ENCODE data around the gene ACO1.

ACO1 gene

GRCh38 chr9:32384002-32384363, 460 bp upstream of the ACO1 start:
- DNase-seq = peak in 1 of 2 donors; percentile 13

DNA sequence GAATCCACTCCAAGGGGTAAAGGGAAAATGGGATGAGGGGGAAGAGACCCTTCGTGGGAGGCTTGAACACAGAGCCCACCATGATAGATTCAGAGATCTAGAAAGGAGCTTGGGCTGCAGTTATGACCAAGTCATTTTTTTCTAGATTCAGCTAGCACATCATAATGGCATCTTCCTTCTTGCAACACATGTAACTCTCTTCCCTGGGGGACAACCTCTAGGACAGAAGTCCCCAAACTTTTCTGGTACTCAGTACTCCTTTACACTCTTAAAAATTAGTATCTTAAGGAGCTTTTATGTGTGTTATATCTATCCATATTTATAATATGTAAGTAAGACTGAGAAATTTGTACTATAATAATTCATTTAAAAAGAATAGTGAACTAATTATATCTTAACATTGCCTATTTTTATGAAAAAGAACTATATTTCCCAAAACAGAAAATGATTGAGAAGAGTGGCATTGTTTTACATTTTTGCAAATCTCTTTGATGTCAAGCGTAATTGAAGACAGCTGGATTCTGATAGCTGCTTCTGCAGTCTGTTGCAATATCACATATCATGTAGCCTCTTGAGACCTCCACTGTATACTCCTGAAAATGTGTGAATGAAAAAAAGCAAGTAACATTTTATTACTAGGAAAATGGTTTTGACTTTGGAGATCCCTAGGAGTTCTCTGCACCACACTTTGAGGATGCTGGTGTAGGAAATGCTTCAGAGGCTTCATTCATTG, 875 bp downstream of the ACO1 start:
- DNase-seq = no peak

DNA sequence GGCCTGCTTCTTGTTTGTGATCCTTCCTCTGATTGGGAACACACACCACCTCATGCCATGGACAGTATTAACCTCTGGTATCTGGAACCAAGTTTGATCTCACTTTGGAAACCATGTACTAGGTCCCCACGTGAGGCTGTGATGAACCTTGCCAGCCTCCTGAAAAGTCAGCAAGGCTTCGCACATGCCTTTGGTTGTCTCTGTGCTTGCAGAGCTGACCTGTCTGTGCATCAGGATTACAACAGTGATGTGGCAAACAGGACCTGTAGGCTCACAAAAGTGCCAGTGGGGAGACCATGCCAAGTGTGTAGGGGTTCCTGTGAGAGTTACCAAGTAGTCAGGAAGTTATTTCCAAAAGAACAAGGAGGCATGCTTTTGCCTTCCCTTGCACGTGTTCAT, 1.4 kb downstream of the ACO1 start:
- DNase-seq = no peak

GRCh38 chr9:32387256-32387655, 2.8 kb downstream of the ACO1 start:
- DNase-seq = no peak

GRCh38 chr9:32389365-32389764, 4.9 kb downstream of the ACO1 start:
- DNase-seq = no peak

DNA sequence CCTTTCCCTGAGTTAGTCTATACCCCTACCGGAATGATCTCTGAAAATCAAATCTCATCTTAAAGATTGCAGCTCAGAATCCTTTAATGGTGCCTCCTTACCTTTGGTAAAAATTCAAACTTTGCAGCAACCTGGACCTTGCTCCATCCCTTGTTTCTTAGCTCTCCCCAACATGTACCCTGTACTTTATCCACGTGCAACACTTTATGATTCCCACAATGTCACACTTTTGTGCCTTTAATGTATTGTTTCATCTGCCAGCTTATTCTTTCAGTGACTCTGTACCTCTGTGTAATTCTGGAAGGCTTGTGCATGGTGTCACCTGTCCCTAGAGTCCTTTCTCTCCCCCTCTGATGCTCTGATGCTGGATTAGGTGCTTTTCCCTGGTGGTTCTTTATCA, 9.5 kb downstream of the ACO1 start:
- DNase-seq = no peak

DNA sequence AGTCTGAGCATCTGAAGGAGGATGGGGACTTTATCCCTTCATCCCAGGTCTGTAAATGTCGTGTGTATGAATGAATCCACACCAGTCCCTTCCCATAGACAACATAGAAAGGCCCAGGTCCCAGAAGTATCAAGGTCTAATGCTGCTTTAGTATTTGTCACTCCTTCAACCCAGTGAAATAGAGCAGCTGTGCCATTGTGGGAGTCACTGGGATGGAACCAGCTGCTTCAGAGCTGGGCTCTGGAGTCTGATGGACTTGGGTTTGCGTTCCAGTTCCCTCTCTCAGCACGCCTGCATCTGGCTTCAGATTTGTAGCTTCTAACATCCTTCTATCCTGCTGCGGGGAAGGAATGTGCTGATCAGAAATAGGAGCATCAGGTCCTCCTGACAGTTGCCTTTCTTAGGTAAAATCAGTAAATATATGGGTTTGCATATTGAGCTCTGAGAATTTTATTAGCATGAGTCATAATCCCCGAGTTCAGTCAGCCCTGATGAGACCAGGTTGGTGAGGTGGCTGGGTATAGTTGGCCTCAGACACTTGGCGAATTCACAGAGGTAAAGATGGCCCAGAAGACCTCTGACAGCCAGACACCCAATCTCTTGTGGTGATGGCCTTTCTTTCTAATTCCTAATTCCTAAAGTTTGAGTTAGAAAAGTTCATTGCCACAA, 10.1 kb downstream of the ACO1 start:
- no peak for DNase-seq

DNA sequence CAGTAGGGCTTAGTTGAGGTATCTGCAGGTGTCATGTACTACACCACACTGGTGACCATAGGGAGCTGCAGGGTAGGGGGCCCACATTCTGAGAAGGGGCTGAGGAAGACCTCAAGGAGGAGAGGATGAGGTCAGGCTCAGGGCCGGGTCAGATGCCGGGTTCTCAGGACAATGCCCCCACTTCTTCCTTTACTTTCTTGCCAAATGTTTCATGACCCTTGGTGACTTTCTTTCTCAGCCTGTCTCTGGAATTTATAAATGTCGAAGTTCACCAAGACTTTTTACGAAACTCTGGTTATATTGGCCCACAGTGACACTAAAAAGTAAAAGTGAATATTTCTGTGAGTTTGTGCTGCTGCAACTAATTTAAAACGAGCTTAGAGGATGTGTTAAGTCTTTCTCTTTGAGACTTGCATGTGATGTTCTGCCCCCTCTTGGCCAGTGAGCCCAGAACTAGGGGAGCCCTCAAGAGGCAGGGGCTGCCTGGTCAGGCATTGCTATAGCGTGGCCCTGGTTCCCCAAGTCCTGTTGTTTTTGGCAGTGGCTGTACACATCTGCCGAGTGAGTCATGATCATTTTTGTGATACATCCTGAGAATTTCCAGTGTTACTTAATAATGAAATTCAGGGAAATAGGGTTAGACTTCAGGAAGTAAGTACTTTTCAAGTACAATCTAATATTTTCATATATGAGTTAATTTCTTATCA, 11.2 kb downstream of the ACO1 start:
- DNase-seq = no peak

GRCh38 chr9:32398207-32398606, 13.8 kb downstream of the ACO1 start:
- no peak for DNase-seq

GRCh38 chr9:32399110-32399815, 14.8 kb downstream of the ACO1 start:
- DNase-seq = no peak

- DNase-seq = no peak
Observed at GRCh38 chr9:32401488-32401887, 17.0 kb downstream of the ACO1 start.

GRCh38 chr9:32403567-32404260, 19.3 kb downstream of the ACO1 start:
- no peak for DNase-seq

- DNase-seq = no peak
Observed at GRCh38 chr9:32404402-32404801, 20.0 kb downstream of the ACO1 start.

DNA sequence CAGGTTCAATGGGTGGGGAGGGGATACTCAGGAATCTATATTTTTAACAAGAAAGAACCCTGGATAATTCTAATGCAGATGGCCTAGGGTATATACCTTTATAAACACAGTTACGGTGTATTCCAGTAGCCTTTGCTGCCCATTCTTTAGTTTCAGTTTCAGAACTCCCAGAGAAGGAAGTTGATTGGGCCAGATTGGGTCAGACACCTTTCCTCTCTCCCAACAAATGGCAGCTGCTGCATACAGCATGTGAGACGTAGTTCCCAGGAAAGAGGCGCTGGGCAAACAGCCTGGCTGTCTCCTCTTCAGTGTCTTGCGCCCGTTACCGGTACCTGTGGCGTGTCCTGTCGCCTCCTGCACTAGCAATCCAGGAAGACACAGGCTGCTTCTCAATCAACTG, 20.4 kb downstream of the ACO1 start:
- DNase-seq = no peak

- no peak for DNase-seq
Observed at GRCh38 chr9:32405506-32405905, 21.1 kb downstream of the ACO1 start.

- DNase-seq = no peak
Observed at GRCh38 chr9:32406046-32406445, 21.6 kb downstream of the ACO1 start.

GRCh38 chr9:32411753-32412152, 27.3 kb downstream of the ACO1 start:
- DNase-seq = no peak

GRCh38 chr9:32412440-32412839, 28.0 kb downstream of the ACO1 start:
- DNase-seq = no peak

GRCh38 chr9:32413424-32413823, 29.0 kb downstream of the ACO1 start:
- no peak for DNase-seq

DNA sequence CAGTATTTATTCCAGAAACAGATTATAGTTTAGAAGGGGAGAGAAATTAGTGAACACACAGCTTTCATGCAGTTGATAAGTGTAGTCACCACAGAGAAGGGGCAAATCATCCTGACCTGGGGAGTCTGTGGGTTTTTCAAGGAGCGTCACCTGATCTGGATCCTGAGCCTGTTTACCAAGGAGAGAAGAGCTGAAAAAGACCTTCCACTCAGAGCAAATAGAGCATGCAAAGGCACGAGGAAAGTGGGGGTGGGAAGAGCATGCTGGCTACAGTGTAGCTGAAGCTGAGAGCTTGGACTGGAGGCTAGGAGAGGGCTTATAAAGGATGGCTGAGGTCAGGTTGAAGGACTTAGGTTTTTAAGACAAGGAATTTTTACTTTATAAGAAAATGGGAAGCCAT, 30.4 kb downstream of the ACO1 start:
- DNase-seq = no peak

DNA sequence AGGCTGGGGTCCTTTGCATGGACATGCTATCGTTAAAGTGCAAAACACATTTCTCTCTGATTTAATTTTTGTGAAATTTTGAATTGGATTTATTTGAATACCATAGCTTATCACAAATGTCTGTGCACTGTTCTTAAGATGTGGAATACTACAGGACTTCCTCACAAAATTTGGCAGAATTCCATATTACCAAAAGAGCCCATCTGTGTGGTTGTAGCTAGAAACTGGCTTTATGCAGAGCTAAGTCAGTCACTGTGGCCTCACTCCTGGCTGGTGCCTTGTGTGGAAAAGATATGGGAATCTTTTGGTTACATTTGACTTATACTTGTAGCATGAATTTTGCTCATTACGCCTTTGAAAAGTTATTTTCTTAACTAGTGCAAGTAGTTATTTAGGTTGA, 35.5 kb downstream of the ACO1 start:
- DNase-seq = no peak

DNA sequence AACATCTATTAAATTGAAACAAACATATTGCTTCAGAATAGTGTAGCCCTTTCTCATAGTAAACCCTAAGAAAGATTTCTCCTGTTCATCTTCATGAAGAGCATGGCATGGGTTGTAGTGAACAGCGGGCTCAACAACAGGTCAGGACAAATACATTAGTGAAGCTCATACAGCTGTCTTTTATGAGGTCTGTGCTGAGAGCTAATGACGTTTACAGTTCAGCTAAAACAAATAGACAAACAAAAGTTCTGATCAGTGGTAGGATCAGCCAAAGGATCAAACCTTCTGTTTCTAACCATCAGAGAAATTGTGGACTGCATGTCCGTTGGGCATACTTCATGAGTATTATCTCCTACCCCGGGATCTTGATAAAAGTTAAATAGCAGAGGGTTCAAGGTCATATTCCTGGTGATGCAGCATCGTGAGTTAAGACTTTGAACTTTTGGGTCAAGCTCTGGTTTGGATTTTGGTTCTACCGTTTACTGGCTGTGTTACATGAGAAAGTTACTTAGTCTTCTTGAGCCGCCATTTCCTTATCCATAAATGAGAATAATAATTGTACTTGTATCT, 37.9 kb downstream of the ACO1 start:
- no peak for DNase-seq

- no peak for DNase-seq
Observed at GRCh38 chr9:32423371-32423770, 38.9 kb downstream of the ACO1 start.
